ENCODE results near the gene OCA2.

The OCA2 gene

GRCh38 chr15:27821273-27821672 is 277.8 kb downstream of the OCA2 start:
- TF ChIP-seq EZH2 (optimal IDR thresholded peaks at IDR 0.05; ENCODE audit: low read depth, low read length) (no peak), EZH2phosphoT487 (IDR thresholded peaks at IDR 0.05; ENCODE audit: low read length) (no peak), CTCF (IDR thresholded peaks at IDR 0.05; ENCODE audit: low read length) (no peak)
- Histone ChIP-seq H2AFZ (ENCODE audit: low read length) (no peak overlapping the region), H3K27ac (ENCODE audit: low read length) (no peak overlapping the region), H3K9me3 (replicated peaks; ENCODE audit: insufficient read depth, low read length) (no peaks in the 10 kb centered on the region), H3K4me2 (ENCODE audit: low read depth, low read length) (no peak overlapping the region), H4K20me1 (ENCODE audit: insufficient read depth, low read length) (no peaks in the 10 kb centered on the region), H3F3A (ENCODE audit: insufficient read depth, low read length) (no peaks in the 10 kb centered on the region), H3K9ac (ENCODE audit: low read length) (no peak overlapping the region), H3K27me3 (replicated peaks; ENCODE audit: insufficient read depth, low read length) (no peaks in the 10 kb centered on the region), H3K4me1 (ENCODE audit: low read length) (no peaks in the 10 kb centered on the region), H3K9me2 (replicated peaks; ENCODE audit: insufficient read depth, low read length) (no peaks in the 10 kb centered on the region), H3K36me3 (replicated peaks; ENCODE audit: insufficient read depth, low read length) (no peaks in the 10 kb centered on the region), H3K79me2 (ENCODE audit: low read length) (no peaks in the 10 kb centered on the region), H3K4me3 (ENCODE audit: low read length) (no peak overlapping the region)
- DNase-seq, result no peak

GRCh38 chr15:27820722-27821121 is 278.4 kb downstream of the OCA2 start:
- Histone ChIP-seq H3F3A (ENCODE audit: insufficient read depth, low read length) (no peaks in the 10 kb centered on the region), H3K9me2 (replicated peaks; ENCODE audit: insufficient read depth, low read length) (no peaks in the 10 kb centered on the region), H3K27me3 (replicated peaks; ENCODE audit: insufficient read depth, low read length) (no peaks in the 10 kb centered on the region), H4K20me1 (ENCODE audit: insufficient read depth, low read length) (no peaks in the 10 kb centered on the region), H3K9me3 (replicated peaks; ENCODE audit: insufficient read depth, low read length) (no peaks in the 10 kb centered on the region), H3K9ac (ENCODE audit: low read length) (no peak overlapping the region), H3K79me2 (ENCODE audit: low read length) (no peaks in the 10 kb centered on the region), H3K36me3 (replicated peaks; ENCODE audit: insufficient read depth, low read length) (no peaks in the 10 kb centered on the region), H3K4me3 (ENCODE audit: low read length) (no peak overlapping the region), H3K4me1 (ENCODE audit: low read length) (no peaks in the 10 kb centered on the region), H3K27ac (ENCODE audit: low read length) (no peak overlapping the region), H3K4me2 (ENCODE audit: low read depth, low read length) (no peak overlapping the region), H2AFZ (ENCODE audit: low read length) (no peak overlapping the region)
- TF ChIP-seq EZH2 (optimal IDR thresholded peaks at IDR 0.05; ENCODE audit: low read depth, low read length), result no peak
- TF ChIP-seq EZH2phosphoT487 (IDR thresholded peaks at IDR 0.05; ENCODE audit: low read length), result no peak
- TF ChIP-seq CTCF (IDR thresholded peaks at IDR 0.05; ENCODE audit: low read length), result no peak
- no peak for DNase-seq

GRCh38 chr15:27820232-27820631 is 278.9 kb downstream of the OCA2 start:
- no peaks in the 10 kb centered on the region for H3F3A ChIP-seq (ENCODE audit: insufficient read depth, low read length)
- H3K36me3 ChIP-seq (replicated peaks; ENCODE audit: insufficient read depth, low read length), result no peaks in the 10 kb centered on the region
- no peaks in the 10 kb centered on the region for H3K4me1 ChIP-seq (ENCODE audit: low read length)
- TF ChIP-seq EZH2 (optimal IDR thresholded peaks at IDR 0.05; ENCODE audit: low read depth, low read length) (no peak), CTCF (IDR thresholded peaks at IDR 0.05; ENCODE audit: low read length) (no peak), EZH2phosphoT487 (IDR thresholded peaks at IDR 0.05; ENCODE audit: low read length) (no peak)
- no peak overlapping the region for H3K4me3 ChIP-seq (ENCODE audit: low read length)
- no peak for DNase-seq
- H3K4me2 ChIP-seq (ENCODE audit: low read depth, low read length), result no peak overlapping the region
- no peaks in the 10 kb centered on the region for H4K20me1 ChIP-seq (ENCODE audit: insufficient read depth, low read length)
- no peaks in the 10 kb centered on the region for H3K9me3 ChIP-seq (replicated peaks; ENCODE audit: insufficient read depth, low read length)
- no peak overlapping the region for H2AFZ ChIP-seq (ENCODE audit: low read length)
- H3K27ac ChIP-seq (ENCODE audit: low read length), result no peak overlapping the region
- H3K79me2 ChIP-seq (ENCODE audit: low read length), result no peaks in the 10 kb centered on the region
- H3K9ac ChIP-seq (ENCODE audit: low read length), result no peak overlapping the region
- H3K9me2 ChIP-seq (replicated peaks; ENCODE audit: insufficient read depth, low read length), result no peaks in the 10 kb centered on the region
- H3K27me3 ChIP-seq (replicated peaks; ENCODE audit: insufficient read depth, low read length), result no peaks in the 10 kb centered on the region
